Measurements from ENCODE around the gene NCAPD2. TPM values are rescaled to one million over a fixed set of nuclear protein-coding genes. Genes with fewer than 3 reads are reported as not detected.

The NCAPD2 gene
- polyA plus RNA-seq, 1 donor (not counting 4 experiments of a cell fraction or from before 2014, with no cell fraction given) = 33.7 TPM

DNA sequence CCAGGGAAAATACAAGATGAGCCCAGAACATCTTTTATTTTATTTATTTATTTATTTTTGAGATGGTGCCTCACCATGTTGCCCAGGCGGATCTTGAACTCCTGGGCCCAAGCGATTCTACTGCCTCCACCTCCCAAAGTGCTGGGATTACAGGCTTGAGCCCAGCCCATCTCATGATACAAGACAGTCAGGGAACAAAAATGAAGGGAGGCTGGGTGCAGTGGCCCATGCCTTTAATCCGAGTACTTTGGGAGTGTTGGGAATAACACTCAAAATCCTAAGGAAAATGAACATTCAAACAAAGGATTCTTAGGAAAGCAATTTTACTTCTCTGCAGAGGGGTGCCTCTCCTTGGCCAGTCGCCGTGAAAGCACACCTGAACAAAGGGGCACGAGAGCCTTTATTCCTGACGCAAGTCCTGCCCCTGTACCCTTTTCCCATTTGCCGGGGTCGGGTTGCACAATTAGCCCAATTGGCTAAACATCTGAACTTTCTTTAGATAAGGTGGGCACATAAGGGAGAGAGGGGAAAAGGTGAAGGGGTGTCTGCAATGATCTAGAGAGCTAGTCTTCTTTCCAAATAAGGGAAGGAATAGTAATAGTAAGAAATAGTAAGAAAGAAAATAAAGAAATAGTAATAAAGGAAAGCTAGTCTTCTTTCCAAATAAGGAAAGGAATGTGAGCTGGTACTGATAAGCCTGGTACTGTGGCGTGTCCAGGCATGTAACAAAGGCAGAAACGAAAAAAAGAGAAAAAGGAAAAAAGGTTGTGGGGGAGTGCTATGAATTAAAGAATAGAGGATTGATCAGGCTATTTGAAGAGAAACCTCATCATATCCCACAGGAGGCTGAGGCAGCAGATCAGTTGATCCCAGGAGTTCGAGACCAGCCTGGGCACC, 13.4 kb downstream of the NCAPD2 start:
- Histone ChIP-seq H3K27ac (ENCODE audit: control insufficient read depth, insufficient read depth, low read length) (peak overlapping the region; percentile 39), H3K27me3 (ENCODE audit: control insufficient read depth, extremely low read depth, insufficient read depth, low read length) (no peaks in the 10 kb centered on the region), H3K9me1 (ENCODE audit: control insufficient read depth, extremely low read depth, insufficient read depth, low read length) (no peaks in the 10 kb centered on the region), H3K9ac (ENCODE audit: control insufficient read depth, extremely low read depth, insufficient read depth, low read length) (peak overlapping the region; percentile 47), H3K4me3 (ENCODE audit: control insufficient read depth in 2 of 3, extremely low read depth in 1 of 3, insufficient read depth in 2 of 3, low read depth in 1 of 3, low read length in 3 of 3) (peak overlapping the region in 2 of 3 experiments; percentile 27 to 35), H3K4me1 (ENCODE audit: control insufficient read depth, extremely low read depth, insufficient read depth, low read length) (peaks cover 10% of the 10 kb centered on the region), H4K20me1 (ENCODE audit: control insufficient read depth, extremely low read depth, insufficient read depth, low read length) (no peaks in the 10 kb centered on the region), H3K9me3 (ENCODE audit: control insufficient read depth, low read depth, low read length) (no peaks in the 10 kb centered on the region), H2AFZ (ENCODE audit: control insufficient read depth, low read length) (peak overlapping the region; percentile 57), H3K4me2 (ENCODE audit: control insufficient read depth, extremely low read depth, insufficient read depth, low read depth, low read length) (peak overlapping the region; percentile 71), H3K36me3 (ENCODE audit: control insufficient read depth in 2 of 2, extremely low read depth in 1 of 2, insufficient read depth in 2 of 2, low read length in 2 of 2) (peaks cover 7 to 19% of the 10 kb centered on the region in 2 experiments), H3K79me2 (ENCODE audit: control insufficient read depth, insufficient read depth, low read length) (peaks cover 28% of the 10 kb centered on the region)
- no peak for TF ChIP-seq EZH2 (IDR thresholded peaks at IDR 0.05; ENCODE audit: low read length)
- DNase-seq (ENCODE audit: low read depth, low spot score) (no peak), FAIRE-seq (no peak)
- dilution Hi-C loops (cut with MboI; ENCODE audit: extremely low pct_ligation_motif_present, low sequenced_read_pairs) = no loop called here

- no peak overlapping the region for H3K4me3 ChIP-seq (ENCODE audit: control insufficient read depth in 2 of 3, extremely low read depth in 1 of 3, insufficient read depth in 2 of 3, low read depth in 1 of 3, low read length in 3 of 3)
- H3K79me2 ChIP-seq (ENCODE audit: control insufficient read depth, insufficient read depth, low read length) = peaks cover 24% of the 10 kb centered on the region
- TF ChIP-seq, protein P1, sequence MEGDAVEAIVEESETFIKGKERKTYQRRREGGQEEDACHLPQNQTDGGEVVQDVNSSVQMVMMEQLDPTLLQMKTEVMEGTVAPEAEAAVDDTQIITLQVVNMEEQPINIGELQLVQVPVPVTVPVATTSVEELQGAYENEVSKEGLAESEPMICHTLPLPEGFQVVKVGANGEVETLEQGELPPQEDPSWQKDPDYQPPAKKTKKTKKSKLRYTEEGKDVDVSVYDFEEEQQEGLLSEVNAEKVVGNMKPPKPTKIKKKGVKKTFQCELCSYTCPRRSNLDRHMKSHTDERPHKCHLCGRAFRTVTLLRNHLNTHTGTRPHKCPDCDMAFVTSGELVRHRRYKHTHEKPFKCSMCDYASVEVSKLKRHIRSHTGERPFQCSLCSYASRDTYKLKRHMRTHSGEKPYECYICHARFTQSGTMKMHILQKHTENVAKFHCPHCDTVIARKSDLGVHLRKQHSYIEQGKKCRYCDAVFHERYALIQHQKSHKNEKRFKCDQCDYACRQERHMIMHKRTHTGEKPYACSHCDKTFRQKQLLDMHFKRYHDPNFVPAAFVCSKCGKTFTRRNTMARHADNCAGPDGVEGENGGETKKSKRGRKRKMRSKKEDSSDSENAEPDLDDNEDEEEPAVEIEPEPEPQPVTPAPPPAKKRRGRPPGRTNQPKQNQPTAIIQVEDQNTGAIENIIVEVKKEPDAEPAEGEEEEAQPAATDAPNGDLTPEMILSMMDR (optimal IDR thresholded peaks at IDR 0.05 in 1 of 3, IDR thresholded peaks at IDR 0.05 in 1 of 3, conservative IDR thresholded peaks at IDR 0.05 in 1 of 3; ENCODE audit: extremely low read depth in 1 of 3, insufficient read depth in 2 of 3, low read length in 3 of 3) = no peak
- no peak for TF ChIP-seq EZH2 (IDR thresholded peaks at IDR 0.05; ENCODE audit: low read length)
- FAIRE-seq (no peak), DNase-seq (ENCODE audit: low read depth, low spot score) (no peak)
- H3K9ac ChIP-seq (ENCODE audit: control insufficient read depth, extremely low read depth, insufficient read depth, low read length) = no peak overlapping the region
- no peaks in the 10 kb centered on the region for H3K9me3 ChIP-seq (ENCODE audit: control insufficient read depth, low read depth, low read length)
- peaks cover 10% of the 10 kb centered on the region for H3K4me1 ChIP-seq (ENCODE audit: control insufficient read depth, extremely low read depth, insufficient read depth, low read length)
- peaks cover 9 to 24% of the 10 kb centered on the region in 2 experiments for H3K36me3 ChIP-seq (ENCODE audit: control insufficient read depth in 2 of 2, extremely low read depth in 1 of 2, insufficient read depth in 2 of 2, low read length in 2 of 2)
- H3K4me2 ChIP-seq (ENCODE audit: control insufficient read depth, extremely low read depth, insufficient read depth, low read depth, low read length) = peak overlapping the region; percentile 71
- no peaks in the 10 kb centered on the region for H3K9me1 ChIP-seq (ENCODE audit: control insufficient read depth, extremely low read depth, insufficient read depth, low read length)
- no peaks in the 10 kb centered on the region for H4K20me1 ChIP-seq (ENCODE audit: control insufficient read depth, extremely low read depth, insufficient read depth, low read length)
- no peak overlapping the region for H2AFZ ChIP-seq (ENCODE audit: control insufficient read depth, low read length)
- dilution Hi-C loops (cut with MboI; ENCODE audit: extremely low pct_ligation_motif_present, low sequenced_read_pairs) = no loop called here
- peak overlapping the region; percentile 30 for H3K27ac ChIP-seq (ENCODE audit: control insufficient read depth, insufficient read depth, low read length)
- H3K27me3 ChIP-seq (ENCODE audit: control insufficient read depth, extremely low read depth, insufficient read depth, low read length) = no peaks in the 10 kb centered on the region
These were observed 14.2 kb downstream of the NCAPD2 start for GRCh38 chr12:6508087-6508486.
